ENCODE results near the gene SLC10A4. TPM values are rescaled to one million over a fixed set of nuclear protein-coding genes. Genes with fewer than 3 reads are reported as not detected.

SLC10A4 gene
- total and polyA plus RNA-seq, 2 of the 4 experiments (the other 2 are of a cell fraction): not detected

GRCh38 chr4:48445704-48446103, 37.4 kb upstream of the SLC10A4 start:
- Histone ChIP-seq H3K4me3 (ENCODE audit: insufficient read depth, low read depth, low read length) (no peak overlapping the region), H3K14ac (replicated peaks; ENCODE audit: low read depth, low read length) (no peak overlapping the region), H4K5ac (ENCODE audit: low read depth, low read length) (no peak overlapping the region), H3K4me1 (ENCODE audit: control insufficient read depth, insufficient read depth, low read length) (no peaks in the 10 kb centered on the region), H2BK15ac (ENCODE audit: low read depth, low read length) (no peak overlapping the region), H4K20me1 (ENCODE audit: insufficient read depth, low read length) (no peaks in the 10 kb centered on the region), H2BK5ac (ENCODE audit: low read depth, low read length, poor library complexity, severe bottlenecking) (no peak overlapping the region), H2AK5ac (ENCODE audit: low read depth, low read length) (no peak overlapping the region), H4K91ac (ENCODE audit: insufficient read depth, low read depth, low read length) (no peak overlapping the region), H3K9me1 (ENCODE audit: insufficient read depth, low read length) (no peaks in the 10 kb centered on the region), H3K27me3 (ENCODE audit: control insufficient read depth, insufficient read depth, low read length) (peaks cover 4% of the 10 kb centered on the region), H3K23ac (ENCODE audit: low read depth, low read length) (no peak overlapping the region), H2AFZ (replicated peaks; ENCODE audit: low read length, poor library complexity) (no peak overlapping the region), H3K18ac (ENCODE audit: low read depth, low read length) (no peak overlapping the region), H3K27ac (ENCODE audit: insufficient read depth, low read length) (no peak overlapping the region), H3K36me3 (ENCODE audit: control insufficient read depth, insufficient read depth, low read length) (no peaks in the 10 kb centered on the region), H3K4ac (ENCODE audit: low read depth, low read length) (no peak overlapping the region), H2BK20ac (ENCODE audit: low read depth, low read length) (no peak overlapping the region), H4K8ac (ENCODE audit: low read depth in 2 of 2, low read length in 2 of 2) (no peak overlapping the region), H3K4me2 (ENCODE audit: low read depth, low read length) (no peak overlapping the region), H3K9ac (ENCODE audit: low read depth, low read length) (no peak overlapping the region), H2BK120ac (ENCODE audit: low read depth, low read length) (no peak overlapping the region), H2AK9ac (replicated peaks; ENCODE audit: low read depth, low read length, poor library complexity) (no peak overlapping the region), H3K56ac (ENCODE audit: extremely low read depth, insufficient read depth, low read length) (no peak overlapping the region), H3K9me3 (ENCODE audit: control insufficient read depth, insufficient read depth, low read length) (no peaks in the 10 kb centered on the region), H3K79me1 (ENCODE audit: low read depth in 1 of 2, low read length in 2 of 2) (no peaks in the 10 kb centered on the region)
- DNase-seq (peak; percentile 12), ATAC-seq (ENCODE audit: low read depth) (peak; percentile 59)
- TF ChIP-seq FOS (IDR thresholded peaks at IDR 0.05; ENCODE audit: low read depth, low read length) (no peak), USF2 (IDR thresholded peaks at IDR 0.05; ENCODE audit: low read depth, low read length) (no peak), BHLHE40 (IDR thresholded peaks at IDR 0.05; ENCODE audit: low read depth, low read length) (no peak), ELK1 (IDR thresholded peaks at IDR 0.05; ENCODE audit: borderline replicate concordance, low read depth, low read length) (no peak), MAZ (IDR thresholded peaks at IDR 0.05; ENCODE audit: borderline replicate concordance, low read depth, low read length) (no peak), RAD21 (IDR thresholded peaks at IDR 0.05; ENCODE audit: low read length) (peak; percentile 42), RFX5 (IDR thresholded peaks at IDR 0.05; ENCODE audit: low read depth, low read length) (no peak), MXI1 (IDR thresholded peaks at IDR 0.05; ENCODE audit: borderline replicate concordance, low read depth, low read length) (no peak), SMC3 (IDR thresholded peaks at IDR 0.05; ENCODE audit: low read depth, low read length) (0 out of 2 replicates have a peak, but pooled peaks have one; percentile 24), CTCF (conservative IDR thresholded peaks at IDR 0.05; ENCODE audit: low read depth, low read length) (peak; percentile 47), MAFK (IDR thresholded peaks at IDR 0.05; ENCODE audit: low read depth, low read length) (no peak), POLR2A (IDR thresholded peaks at IDR 0.05; ENCODE audit: low read depth, low read length) (no peak), CHD1 (IDR thresholded peaks at IDR 0.05; ENCODE audit: low read depth, low read length) (no peak), CEBPB (IDR thresholded peaks at IDR 0.05; ENCODE audit: low read depth, low read length) (no peak), NFE2L2 (IDR thresholded peaks at IDR 0.05; ENCODE audit: low read depth, low read length) (no peak), RCOR1 (IDR thresholded peaks at IDR 0.05; ENCODE audit: insufficient replicate concordance, low read length) (no peak)
- no CpG with 5 or more reads among the region's 3 CpGs for WGBS, 2 experiments (ENCODE audit: extremely low coverage in 2 of 2, insufficient read length in 1 of 2)
- no TSS peak for BruUV-seq (replicated peaks)
- dilution Hi-C loops (cut with HindIII; ENCODE audit: low sequenced_read_pairs, unreplicated experiment): no loop called here
- ChIA-PET POLR2A (ENCODE audit: unreplicated experiment) (no interaction called here), CTCF (interaction anchor here (1.6 kb wide), 1 partner anchor 11 kb away, joined by 3 read pairs; no protein-coding TSS in a partner anchor)
- intact Hi-C loops (cut with micrococcal nuclease): loop anchor here (1.0 kb wide), 2 partner anchors 101 to 518 kb away; no protein-coding TSS in a partner anchor
- in situ Hi-C loops (cut with MboI; ENCODE audit: low sequenced_read_pairs): no loop called here
